Gastrocnemius medialis (tissue), 4 donors: ENCODE measurements around the gene ARID1B.

Source experiments
- CTCF ChIP-seq, 5 experiments: fragments of 450-650 bp in 3 of 5; fragments of 200-600 bp in 2 of 5; sonication (generic) in 2 of 5; IDR thresholded peaks in 4 of 5; conservative IDR thresholded peaks in 1 of 5; 1 replicate in 4 of 5; 2 replicates in 1 of 5; pipeline ENCODE4 v1.5.1; 2016 to 2019; ENCODE audit warnings: antibody characterized with exemption in 5 of 5, mild to moderate bottlenecking in 3 of 5, moderate library complexity in 3 of 5
- POLR2A ChIP-seq, 2 donors: fragments of 450-650 bp; IDR thresholded peaks; one replicate each; pipeline ENCODE4 v1.6.1; 2017; ENCODE audit warnings: antibody characterized with exemption in 2 of 2, mild to moderate bottlenecking in 2 of 2, moderate library complexity in 2 of 2

- peak in 1 of 5 experiments; percentile 5 for TF ChIP-seq CTCF (IDR thresholded peaks at IDR 0.05 in 4 of 5, conservative IDR thresholded peaks at IDR 0.05 in 1 of 5)
- no peak for TF ChIP-seq POLR2A (IDR thresholded peaks at IDR 0.05)
Measured at GRCh38 chr6:156956286-156956685, 179.1 kb downstream of the ARID1B start.
